Spleen (tissue), 7 donors: Measurements from ENCODE around the gene CEP112.

ENCODE experiments used
- POLR2A ChIP-seq, 3 donors: fragments of 450-650 bp; IDR thresholded peaks; one replicate each; pipeline ENCODE4 v1.5.1; 2017; ENCODE audit warnings: antibody characterized with exemption in 3 of 3, mild to moderate bottlenecking in 1 of 3
- TF ChIP-seq, protein P1 (sequence below), 11 experiments: fragments of 200-600 bp in 7 of 11; fragments of 450-650 bp in 4 of 11; sonication (generic) in 4 of 11; IDR thresholded peaks in 8 of 11; conservative IDR thresholded peaks in 3 of 11; 1 replicate in 7 of 11; 2 replicates in 4 of 11; pipeline versions ENCODE4 v1.4.0 to v1.8.0; 2016 to 2021; ENCODE audit warnings: antibody characterized with exemption in 11 of 11, inconsistent platforms in 4 of 11, mild to moderate bottlenecking in 1 of 11
- donor health status: DM: no; HTN: no; CAD: no; lungs with moderate emphysema.
- donor health status: DM: no; HTN: no; CAD: no.
- donor health status: DM: no; HTN: no; CAD: no.

DNA sequence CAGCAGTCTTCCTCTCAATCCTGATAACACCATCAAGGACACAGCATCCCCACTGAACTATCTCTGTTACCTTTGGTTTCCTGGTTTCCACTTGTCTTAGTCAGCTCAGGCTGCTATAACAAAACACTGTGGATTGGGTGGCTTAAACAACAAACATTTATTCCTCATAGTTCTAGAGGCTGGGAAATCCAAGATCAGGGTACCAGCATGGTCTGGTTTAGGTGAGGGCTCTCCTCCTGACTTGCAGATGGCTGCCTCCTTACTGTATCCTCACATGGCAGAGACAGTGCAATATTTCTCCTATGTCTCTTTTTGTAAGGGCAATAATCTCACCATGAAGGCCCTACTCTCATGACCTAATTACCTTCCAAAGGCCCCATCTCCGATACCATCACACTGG, 527.2 kb downstream of the CEP112 start:
- TF ChIP-seq, protein P1, sequence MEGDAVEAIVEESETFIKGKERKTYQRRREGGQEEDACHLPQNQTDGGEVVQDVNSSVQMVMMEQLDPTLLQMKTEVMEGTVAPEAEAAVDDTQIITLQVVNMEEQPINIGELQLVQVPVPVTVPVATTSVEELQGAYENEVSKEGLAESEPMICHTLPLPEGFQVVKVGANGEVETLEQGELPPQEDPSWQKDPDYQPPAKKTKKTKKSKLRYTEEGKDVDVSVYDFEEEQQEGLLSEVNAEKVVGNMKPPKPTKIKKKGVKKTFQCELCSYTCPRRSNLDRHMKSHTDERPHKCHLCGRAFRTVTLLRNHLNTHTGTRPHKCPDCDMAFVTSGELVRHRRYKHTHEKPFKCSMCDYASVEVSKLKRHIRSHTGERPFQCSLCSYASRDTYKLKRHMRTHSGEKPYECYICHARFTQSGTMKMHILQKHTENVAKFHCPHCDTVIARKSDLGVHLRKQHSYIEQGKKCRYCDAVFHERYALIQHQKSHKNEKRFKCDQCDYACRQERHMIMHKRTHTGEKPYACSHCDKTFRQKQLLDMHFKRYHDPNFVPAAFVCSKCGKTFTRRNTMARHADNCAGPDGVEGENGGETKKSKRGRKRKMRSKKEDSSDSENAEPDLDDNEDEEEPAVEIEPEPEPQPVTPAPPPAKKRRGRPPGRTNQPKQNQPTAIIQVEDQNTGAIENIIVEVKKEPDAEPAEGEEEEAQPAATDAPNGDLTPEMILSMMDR (IDR thresholded peaks at IDR 0.05 in 8 of 11, conservative IDR thresholded peaks at IDR 0.05 in 3 of 11): no peak
- TF ChIP-seq POLR2A (IDR thresholded peaks at IDR 0.05): no peak
